Airway epithelial cell (primary cell): ENCODE results near the gene FOXG1. TPM values are rescaled to one million over a fixed set of nuclear protein-coding genes. Genes with fewer than 3 reads are reported as not detected.

Source experiments
- total RNA-seq: library from RNA; depleted of rRNA; stranded (reverse); fragments of >200 nt; gene quantifications from 2 replicates; pipeline ENCODE4 v1.2.3, GENCODE V29; 2015

Gene FOXG1
- not detected in 2 replicates for total RNA-seq

GRCh38 chr14:28766469-28766955, at the start of gene FOXG1:
Gene FOXG1 (plus strand): TSS chr14:28766787. CDS start chr14:28767280, 493 bp downstream.

